ENCODE data around the gene RASEF.
A peak's percentile ranks its signal among the peaks of the same experiment; 100 is the strongest.

RASEF gene

GRCh38 chr9:83012922-83013838, 49.8 kb downstream of the RASEF start:
- peak; percentile 27 for DNase-seq (ENCODE audit: low read depth)

GRCh38 chr9:83012168-83012921, 50.6 kb downstream of the RASEF start:
- DNase-seq (ENCODE audit: low read depth), result no peak

GRCh38 chr9:83011611-83012010, 51.3 kb downstream of the RASEF start:
- peak; percentile 22 for DNase-seq (ENCODE audit: low read depth)

GRCh38 chr9:83007521-83008300, 55.2 kb downstream of the RASEF start:
- no peak for DNase-seq (ENCODE audit: low read depth)

- DNase-seq (ENCODE audit: low read depth), result no peak
These were observed 56.6 kb downstream of the RASEF start for GRCh38 chr9:83006378-83006777.

GRCh38 chr9:83005963-83006362, 57.0 kb downstream of the RASEF start:
- DNase-seq (ENCODE audit: low read depth), result no peak

GRCh38 chr9:83005361-83005760, 57.6 kb downstream of the RASEF start:
- no peak for DNase-seq (ENCODE audit: low read depth)

GRCh38 chr9:83002329-83002728, 60.6 kb downstream of the RASEF start:
- no peak for DNase-seq (ENCODE audit: low read depth)

- no peak for DNase-seq (ENCODE audit: low read depth)
These were observed 62.2 kb downstream of the RASEF start for GRCh38 chr9:83000765-83001164.

GRCh38 chr9:82998409-82998808, 64.5 kb downstream of the RASEF start:
- DNase-seq (ENCODE audit: low read depth), result no peak

- DNase-seq (ENCODE audit: low read depth), result no peak
These were observed 65.3 kb downstream of the RASEF start for GRCh38 chr9:82997476-82998140.

- no peak for DNase-seq (ENCODE audit: low read depth)
These were observed 66.0 kb downstream of the RASEF start for GRCh38 chr9:82996941-82997340.

- DNase-seq (ENCODE audit: low read depth), result no peak
These were observed 68.9 kb downstream of the RASEF start for GRCh38 chr9:82993856-82994605.

- no peak for DNase-seq (ENCODE audit: low read depth)
These were observed 71.3 kb downstream of the RASEF start for GRCh38 chr9:82991671-82992070.

- DNase-seq (ENCODE audit: low read depth), result no peak
These were observed 73.0 kb downstream of the RASEF start for GRCh38 chr9:82989929-82990328.

- DNase-seq (ENCODE audit: low read depth), result no peak
These were observed 74.5 kb downstream of the RASEF start for GRCh38 chr9:82988488-82988887.

- no peak for DNase-seq (ENCODE audit: low read depth)
These were observed 75.4 kb downstream of the RASEF start for GRCh38 chr9:82987370-82988189.

GRCh38 chr9:82981552-82981951, 81.4 kb downstream of the RASEF start:
- DNase-seq (ENCODE audit: low read depth), result no peak

GRCh38 chr9:82975176-82975575, 87.8 kb downstream of the RASEF start:
- no peak for DNase-seq (ENCODE audit: low read depth)

- DNase-seq (ENCODE audit: low read depth), result no peak
These were observed 90.5 kb downstream of the RASEF start for GRCh38 chr9:82972446-82972845.

Measured in GM04503 (cell line).